Activated CD8-positive, alpha-beta memory T cell treated with anti-CD3 and anti-CD28 coated beads, Interleukin-2, amount 50 U/mL, for 24 hours (primary cell): ENCODE measurements around the gene TBCD.
A peak's percentile ranks its signal among the peaks of the same experiment; 100 is the strongest.
"Not testable (repeated sequence)": the region's sequence is repeated elsewhere in the genome, so short reads cannot be mapped to it uniquely, and the experiment has no call there.

Experiments
- DNase-seq: peaks from one replicate; pipeline ENCODE4 v3.0.0-alpha.2; 2020; ENCODE audit errors: extremely low read depth

TBCD gene

DNA sequence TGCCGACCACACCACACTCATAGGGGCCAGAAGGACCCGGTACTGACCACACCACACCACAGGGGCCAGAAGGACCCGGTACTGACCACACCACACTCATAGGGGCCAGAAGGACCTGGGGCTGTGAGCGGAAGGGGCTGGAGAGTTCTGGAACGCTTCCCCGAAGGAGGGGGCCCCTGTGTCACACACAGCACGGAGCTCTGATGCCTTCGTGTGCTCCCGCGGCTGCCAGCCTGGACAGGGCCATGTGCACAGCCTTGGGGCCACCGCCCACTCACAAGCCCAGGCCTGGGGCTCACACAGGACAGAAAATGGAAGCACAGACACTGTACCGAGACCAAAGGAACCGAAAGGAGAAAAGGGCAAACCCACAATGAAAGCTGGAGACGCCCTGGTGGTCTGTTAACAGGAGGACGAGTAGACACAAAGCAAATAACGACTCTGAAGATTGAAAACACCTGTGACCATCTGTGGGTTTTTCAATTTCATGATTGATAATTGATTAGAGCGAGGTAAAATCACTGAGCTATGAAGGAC, 221.0 kb downstream of the TBCD start:
- DNase-seq = no peak

DNA sequence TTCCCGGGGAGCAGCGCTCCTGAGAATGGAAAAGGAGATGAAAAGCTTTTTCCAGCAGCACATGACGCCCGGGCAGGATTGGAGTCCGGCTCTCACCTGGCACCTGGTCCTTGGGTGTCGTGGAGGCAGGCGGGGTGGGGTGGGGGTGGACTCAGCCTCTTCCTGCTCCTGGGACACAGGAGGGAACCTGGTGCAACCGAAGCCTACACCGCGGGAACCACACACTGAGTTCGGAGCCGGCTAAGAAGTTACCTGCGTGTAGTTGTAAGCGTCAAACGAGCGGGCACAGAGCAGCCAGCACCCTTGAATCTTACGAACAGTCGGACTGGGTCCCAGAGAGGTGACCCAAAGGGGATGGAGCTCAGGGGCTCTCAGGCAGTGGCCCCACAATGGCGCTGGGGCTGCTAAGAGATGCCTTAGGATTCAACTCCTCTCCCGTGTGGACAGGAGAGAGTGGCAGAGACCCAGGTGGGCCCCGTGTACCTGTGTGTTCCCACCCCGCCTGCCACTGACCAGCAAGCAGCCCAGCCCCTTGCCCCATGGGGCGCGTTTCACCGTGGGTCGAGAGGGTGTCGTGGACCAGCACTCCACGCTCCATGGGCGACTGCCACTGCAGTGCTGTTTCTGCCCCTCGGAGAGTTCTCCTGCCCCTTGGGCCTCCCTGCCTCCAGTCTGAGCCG, 221.7 kb downstream of the TBCD start:
- DNase-seq = no peak

DNA sequence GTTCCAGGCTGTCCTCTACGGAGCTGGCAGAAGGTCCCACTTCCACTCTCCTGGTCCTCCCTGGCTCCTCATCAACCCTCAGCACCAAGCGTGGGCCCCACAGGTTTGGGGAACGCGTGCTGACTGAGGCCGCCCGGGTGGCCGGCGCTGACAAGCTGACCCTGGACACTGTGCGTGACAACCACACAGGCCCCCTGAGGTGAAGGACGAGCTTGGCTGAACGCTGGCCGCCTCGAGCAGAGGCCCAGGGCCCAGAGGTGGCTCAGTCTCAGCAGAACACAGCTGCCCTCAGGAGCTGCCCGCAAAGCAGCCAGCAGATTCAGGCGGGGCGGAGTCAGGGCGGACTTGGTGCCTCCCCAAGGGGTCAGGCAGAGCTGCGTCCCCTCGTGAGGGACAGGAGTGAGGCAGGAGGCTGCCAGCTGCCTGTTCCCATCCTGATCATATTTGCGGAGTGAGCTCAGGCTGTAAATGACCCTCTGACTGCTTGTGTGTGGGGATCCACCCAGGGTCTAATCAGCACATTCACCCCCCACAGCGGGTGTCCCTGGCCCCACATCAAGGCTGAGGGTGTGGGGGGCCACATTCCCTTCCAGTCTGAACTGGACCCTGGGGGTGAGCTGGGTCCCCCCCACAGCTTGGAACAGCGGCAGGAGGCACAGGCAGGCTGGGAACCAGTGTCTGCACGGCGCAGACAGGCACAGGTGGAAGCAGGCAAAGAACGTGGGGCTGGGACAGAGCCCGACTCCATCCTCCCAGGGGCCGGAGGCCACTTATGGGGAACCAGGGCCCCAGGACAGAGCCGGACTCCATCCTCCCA, 222.5 kb downstream of the TBCD start:
- DNase-seq = no peak

DNA sequence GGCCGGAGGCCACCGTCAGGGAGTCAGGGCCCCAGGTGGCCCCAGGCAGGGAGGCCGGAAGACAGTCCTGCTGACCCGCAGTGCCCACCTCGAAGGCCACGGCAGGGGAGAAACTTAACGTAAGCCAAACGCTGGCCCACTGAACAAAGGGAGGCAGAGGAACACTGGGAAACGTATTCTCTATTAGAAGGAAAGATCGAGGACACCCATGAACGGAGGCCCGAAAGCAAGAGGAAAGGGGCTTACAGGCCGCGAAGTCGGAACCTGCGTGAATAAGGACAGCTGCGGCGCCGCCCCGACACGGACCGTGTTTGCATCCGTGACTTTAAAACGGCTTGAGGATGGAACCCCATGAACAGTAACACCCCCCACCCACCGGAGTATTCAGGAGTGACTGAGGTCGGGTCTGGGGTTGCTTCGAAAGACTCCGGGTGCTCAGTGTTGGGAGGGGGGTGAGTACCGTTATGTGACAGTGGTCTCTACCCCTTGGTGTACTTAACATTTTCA, 225.2 kb downstream of the TBCD start:
- DNase-seq = no peak

DNA sequence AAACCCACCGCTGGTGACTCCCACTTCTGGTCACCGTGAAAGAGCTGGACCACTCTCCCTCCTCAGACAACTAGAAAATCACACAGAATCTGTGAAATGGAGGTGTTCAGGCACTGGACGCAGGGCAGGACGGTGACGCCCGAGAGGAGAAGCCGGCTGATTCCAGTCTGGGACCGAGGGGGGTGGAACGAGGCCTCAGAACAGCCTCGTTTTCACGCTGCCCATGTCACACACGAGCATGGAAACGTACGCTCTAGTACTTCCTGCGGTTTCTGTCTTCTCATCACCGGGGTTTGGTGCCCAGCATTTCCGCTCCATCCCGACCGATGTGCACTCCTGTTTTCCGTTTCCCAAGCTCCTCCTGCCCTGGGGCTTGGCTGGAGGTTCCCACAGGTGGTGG, 225.7 kb downstream of the TBCD start:
- DNase-seq = no peak

DNA sequence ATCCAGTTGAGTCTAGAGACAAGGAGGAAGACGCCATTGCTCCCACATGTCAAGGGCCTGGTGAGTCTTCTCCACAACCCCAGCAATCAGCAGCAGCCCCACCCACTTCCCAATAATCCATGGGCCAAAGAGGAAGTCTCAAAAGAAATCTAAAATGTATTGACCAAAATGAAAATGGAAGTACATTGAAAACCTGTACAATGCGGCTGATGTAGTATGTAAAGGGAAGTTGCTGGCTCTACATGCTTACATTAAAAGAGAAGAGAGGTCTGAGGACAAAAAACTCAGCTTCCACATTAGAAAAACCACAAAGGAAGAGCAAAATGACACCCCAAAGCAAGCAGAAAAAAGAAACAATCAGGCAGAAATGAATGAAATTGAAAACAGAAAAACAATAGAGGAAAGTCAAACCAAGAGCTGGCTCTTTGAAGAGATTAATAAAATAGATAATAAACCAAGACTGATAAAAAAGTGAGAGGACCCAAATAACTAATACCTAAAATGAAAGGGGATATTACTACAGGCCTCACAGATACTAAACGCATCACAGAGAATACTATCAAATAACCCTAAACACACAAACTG, 227.0 kb downstream of the TBCD start:
- no peak for DNase-seq

DNA sequence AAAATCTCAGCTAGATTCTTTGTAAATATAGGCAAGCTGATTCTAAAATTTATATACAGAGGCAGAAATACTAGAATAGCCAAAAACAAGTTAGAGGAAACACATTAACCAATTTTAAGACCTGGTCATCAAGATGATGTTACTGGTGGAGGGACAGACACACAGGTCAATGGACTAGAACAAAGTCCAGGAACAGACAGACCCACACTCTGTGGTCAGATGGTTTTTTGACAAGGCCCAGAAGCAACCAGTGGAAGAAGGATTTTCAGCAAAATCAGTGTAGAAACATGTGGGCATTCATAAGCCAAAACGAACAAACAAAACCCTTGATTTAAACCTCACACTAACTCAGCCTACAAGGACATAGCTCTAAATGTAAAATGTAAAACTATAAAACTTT, 227.9 kb downstream of the TBCD start:
- no peak for DNase-seq

DNA sequence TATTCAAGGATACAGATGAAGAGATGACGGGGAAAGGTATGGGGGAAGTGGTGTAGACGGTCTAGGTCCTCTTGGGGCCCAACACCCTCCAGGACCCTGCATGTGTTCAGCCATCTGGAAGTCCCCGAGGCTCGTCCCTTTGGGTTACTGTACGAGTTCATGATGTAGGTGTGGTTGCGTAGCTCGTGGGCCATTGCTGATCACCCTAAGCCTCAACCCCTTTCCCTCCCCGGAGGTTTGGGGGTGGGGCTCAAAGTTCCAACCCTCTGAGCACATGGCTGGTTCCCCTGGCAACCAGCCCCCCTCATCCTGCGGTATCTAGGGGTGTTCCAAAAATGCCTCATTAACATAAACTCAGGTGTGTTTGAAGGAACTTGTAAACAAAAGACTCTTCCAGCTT, 228.8 kb downstream of the TBCD start:
- DNase-seq = no peak

DNA sequence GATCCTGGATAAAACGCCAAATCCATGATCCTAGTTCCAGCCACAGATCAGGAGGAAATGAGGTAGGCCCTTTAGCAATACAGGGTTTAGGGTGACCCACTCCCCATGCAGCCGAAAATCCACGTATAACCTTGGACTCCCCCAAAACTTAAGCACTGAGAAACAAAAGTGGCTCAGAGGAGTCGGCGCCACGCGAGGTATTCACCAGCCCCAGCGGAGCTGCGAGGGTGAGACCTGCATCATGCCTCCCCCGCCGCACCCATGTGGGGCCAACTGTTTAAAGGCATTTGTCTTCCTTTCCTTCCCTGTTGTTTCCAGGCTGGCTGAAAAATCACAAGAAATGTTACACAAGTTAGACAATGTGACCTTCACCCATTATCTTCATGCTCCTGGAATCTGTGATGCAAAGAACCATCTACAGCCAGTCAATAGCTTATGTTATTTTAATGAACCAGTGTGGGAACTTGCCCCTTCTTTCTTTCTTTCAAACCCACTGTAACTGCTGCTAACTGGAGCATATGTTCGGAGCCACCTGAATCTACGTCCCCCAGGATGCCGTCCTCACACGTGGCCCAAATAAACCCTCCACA, 229.4 kb downstream of the TBCD start:
- DNase-seq = no peak

DNA sequence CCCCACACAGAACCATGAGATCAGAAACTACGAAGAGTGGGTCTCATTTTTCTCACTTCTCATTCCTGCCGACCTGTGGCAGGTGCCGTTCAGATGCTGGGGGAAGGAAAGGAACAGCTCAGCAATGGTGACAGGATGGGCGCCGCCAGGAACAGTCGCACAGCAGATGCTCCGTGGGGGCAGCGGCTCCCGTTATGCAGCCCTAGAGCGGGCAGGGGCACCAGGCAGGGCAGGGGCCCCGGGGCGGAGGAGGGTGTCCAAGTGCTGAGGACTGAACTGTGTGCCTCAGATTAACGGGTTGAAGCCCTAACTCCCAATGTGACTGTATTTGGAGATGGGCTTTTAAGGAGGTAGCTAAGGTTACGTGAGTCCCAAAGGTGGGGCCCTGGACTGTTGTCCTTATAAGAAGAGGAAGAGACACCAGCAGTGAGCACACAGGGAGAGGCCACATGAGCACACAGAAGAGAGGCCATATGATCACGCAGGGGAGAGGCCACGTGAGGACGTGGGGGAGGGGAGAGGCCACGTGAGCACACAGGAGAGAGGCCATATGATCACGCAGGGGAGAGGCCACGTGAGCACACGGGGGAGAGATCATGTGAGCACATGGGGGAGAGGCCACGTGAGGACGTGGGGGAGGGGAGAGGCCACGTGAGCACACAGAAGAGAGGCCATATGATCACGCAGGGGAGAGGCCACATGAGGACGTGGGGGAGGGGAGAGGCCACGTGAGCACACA, 231.8 kb downstream of the TBCD start:
- DNase-seq = no peak

DNA sequence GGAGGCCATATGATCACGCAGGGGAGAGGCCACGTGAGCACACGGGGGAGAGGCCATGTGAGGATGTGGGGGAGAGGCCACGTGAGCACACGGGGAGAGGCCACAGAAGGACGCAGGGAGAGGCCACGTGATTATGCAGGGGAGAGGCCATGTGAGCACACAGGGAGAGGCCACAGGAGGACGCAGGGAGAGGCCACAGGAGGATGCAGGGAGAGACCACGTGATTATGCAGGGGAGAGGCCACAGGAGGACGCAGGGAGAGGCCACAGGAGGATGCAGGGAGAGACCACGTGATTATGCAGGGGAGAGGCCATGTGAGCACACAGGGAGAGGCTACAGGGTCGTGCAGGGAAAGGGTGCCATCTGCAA, 232.4 kb downstream of the TBCD start:
- DNase-seq = not testable (repeated sequence)

DNA sequence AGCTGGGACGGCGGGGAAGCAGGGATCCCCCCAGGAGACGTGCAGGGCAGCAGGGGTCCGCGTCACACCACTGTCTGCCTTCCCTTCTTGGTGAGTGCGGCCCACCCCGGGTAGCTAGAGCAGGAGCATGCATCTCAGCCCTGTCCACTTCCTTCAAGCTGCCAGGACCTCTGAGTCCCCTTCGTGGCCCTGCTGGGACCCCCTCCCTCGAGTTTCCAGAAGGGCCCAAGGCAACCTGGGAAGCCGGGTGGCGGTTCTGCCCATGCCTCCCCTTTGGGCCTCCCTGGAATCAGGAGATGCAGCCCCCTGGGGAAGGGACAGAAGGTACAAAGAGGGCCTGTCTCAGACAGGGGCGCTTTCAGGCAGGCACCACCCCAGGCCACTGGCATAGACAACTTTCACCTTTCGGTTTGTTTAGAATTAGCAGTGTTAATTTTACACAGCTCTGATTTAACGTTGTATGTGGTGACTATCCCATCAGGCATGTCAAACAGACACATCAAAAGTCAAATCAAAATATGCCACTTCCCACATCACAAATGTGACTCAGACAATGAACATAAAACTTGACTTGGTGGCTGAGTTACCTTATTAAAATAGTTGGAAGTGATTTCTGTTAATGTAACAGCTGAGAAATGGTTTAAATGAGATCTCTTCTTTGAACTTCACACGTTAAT, 233.0 kb downstream of the TBCD start:
- DNase-seq = no peak

DNA sequence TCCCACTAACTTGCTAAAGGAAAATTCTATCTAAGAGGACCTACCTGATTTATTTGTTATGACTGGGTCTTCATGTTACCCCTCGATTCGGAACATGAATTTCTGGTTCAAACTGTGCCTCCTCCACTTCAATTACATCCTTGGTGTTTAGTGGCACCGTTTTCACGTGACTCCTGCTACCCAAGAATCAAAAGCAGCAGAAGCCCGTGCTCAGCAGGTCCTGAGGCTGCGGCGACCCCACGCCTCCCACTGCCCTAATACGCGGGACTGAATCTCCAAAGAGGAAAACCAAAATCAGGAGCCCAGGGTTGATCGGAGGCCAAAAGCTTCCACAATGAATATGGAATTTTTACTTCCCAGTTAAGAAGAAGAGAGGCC, 233.6 kb downstream of the TBCD start:
- DNase-seq = no peak

DNA sequence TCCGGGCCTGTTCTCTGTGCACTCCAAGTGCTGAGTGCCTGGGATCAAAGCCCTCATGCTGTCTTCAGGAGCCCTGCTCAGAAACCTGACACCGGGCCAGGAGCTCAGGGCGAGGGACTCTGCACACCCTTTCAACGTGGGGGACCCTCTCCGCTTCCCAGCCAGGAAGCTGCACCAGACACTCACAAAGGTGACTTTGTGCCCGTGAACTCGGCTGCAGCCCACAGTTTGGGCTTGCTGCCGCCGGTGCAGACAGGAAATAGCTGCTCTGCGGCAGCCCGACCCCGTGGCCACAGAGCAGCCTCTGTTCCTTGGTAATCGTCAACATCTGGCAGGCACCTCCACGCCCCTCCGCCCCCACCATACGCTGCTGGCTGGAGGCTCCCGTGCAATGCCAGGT, 234.1 kb downstream of the TBCD start:
- DNase-seq = peak; percentile 4

DNA sequence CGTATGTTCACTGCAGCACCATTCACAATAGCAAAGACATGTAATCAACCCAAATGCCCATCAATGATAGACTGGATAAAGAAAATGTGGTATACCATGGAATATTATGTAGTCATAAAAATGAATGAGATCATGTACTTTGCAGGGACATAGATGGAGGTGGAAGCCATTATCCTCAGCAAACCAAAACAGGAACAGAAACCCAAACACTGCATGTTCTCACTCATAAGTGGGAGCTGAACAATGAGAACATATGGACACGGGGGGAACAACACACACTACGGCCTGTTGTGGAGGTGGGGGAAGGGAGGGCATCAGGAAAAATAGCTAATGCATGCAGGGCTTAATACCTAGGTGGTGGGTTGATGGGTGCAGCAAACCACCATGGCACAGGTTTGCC, 237.2 kb downstream of the TBCD start:
- not testable (repeated sequence) for DNase-seq

DNA sequence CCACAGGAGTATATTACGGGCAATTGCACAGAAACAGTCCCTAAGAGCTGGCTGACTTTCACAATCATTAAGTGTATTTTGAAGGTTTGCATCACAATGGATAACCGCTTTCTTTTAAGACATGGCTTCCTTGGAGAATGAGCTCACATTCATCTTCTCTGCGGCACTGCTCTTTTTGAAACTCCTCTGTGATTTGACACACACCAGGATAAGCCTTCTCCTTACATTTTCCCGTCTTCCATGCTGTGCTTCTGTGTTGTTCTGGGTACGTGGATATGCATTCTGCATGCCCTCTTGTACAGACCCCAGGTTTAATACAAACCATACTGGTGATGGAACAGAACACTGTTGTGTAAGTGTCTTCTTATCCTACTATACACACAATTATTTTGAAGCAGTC, 238.0 kb downstream of the TBCD start:
- DNase-seq = no peak

DNA sequence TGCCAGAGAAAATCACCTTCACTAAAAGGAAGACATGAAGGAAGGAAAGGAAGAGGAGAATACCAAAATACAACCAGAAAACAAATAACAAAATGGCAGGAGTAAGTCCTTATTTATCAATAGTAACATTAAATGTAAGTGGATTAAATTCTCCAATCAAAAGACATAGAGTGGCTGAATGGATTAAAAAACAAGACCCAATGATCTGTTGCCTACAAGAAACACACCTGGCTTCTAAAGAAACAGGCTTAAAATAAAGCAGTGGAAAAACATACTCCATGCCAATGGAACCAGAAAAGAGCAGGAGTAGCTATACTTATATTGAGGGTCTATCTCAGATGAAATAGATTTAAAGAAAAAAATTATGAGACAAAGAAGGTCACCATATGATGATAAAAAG, 241.1 kb downstream of the TBCD start:
- no peak for DNase-seq
